Neuronal stem cell (in vitro differentiated cells): ENCODE data around the gene CHADL.

Experiments used
- DNase-seq: peaks from one replicate; pipeline ENCODE4 v3.0.0-alpha.2; 2013; ENCODE audit warnings: low spot score
- H2AFZ ChIP-seq: one replicate; pipeline ENCODE4 v1.6.1; 2013; ENCODE audit warnings: mild to moderate bottlenecking, low read length, inconsistent platforms
- H2AK5ac ChIP-seq: 2 replicates; pipeline ENCODE4 v1.6.1; 2013; ENCODE audit warnings: low read depth, mild to moderate bottlenecking, inconsistent platforms, low read length, moderate library complexity, mixed read lengths
- H2BK120ac ChIP-seq: 2 replicates; pipeline ENCODE4 v1.6.1; 2013; ENCODE audit warnings: low read depth, mild to moderate bottlenecking, inconsistent platforms, low read length, moderate library complexity, mixed read lengths
- H2BK12ac ChIP-seq: one replicate; pipeline ENCODE4 v1.6.1; 2013; ENCODE audit warnings: low read length, inconsistent platforms
- H2BK15ac ChIP-seq: 2 replicates; pipeline ENCODE4 v1.6.1; 2013; ENCODE audit warnings: mild to moderate bottlenecking, low read length, inconsistent platforms, mixed read lengths
- H2BK5ac ChIP-seq: one replicate; pipeline ENCODE4 v1.6.1; 2013; ENCODE audit warnings: inconsistent platforms, mild to moderate bottlenecking, low read length, moderate library complexity
- H3K14ac ChIP-seq: one replicate; pipeline ENCODE4 v1.6.1; 2013; ENCODE audit warnings: low read length, inconsistent platforms
- H3K18ac ChIP-seq: 2 replicates; pipeline ENCODE4 v1.6.1; 2013; ENCODE audit warnings: low read length, inconsistent platforms
- H3K23ac ChIP-seq: 2 replicates; pipeline ENCODE4 v1.6.1; 2013; ENCODE audit warnings: low read depth, mild to moderate bottlenecking, mixed read lengths, low read length, inconsistent platforms; ENCODE audit not compliant: poor library complexity
- H3K27ac ChIP-seq: replicated peaks from 3 replicates; pipeline ENCODE4 v1.5.1; 2013; ENCODE audit warnings: low read length, inconsistent platforms
- H3K27me3 ChIP-seq, 3 experiments: 2 replicates each; pipeline ENCODE4 v1.6.1; 2013; ENCODE audit warnings: low read length in 3 of 3, mild to moderate bottlenecking in 2 of 3, inconsistent platforms in 1 of 3, low read depth in 1 of 3, mixed read lengths in 1 of 3, moderate library complexity in 1 of 3; ENCODE audit not compliant: control insufficient read depth in 3 of 3, insufficient read depth in 3 of 3
- H3K36me3 ChIP-seq, 2 donors: replicated peaks in 1 of 2; 2 replicates each; pipeline ENCODE4 v1.6.1; 2013; ENCODE audit warnings: low read length in 2 of 2; ENCODE audit not compliant: control insufficient read depth in 2 of 2, insufficient read depth in 2 of 2
- H3K4ac ChIP-seq: 2 replicates; pipeline ENCODE4 v1.6.1; 2013; ENCODE audit warnings: inconsistent platforms, mild to moderate bottlenecking, low read length, moderate library complexity
- H3K4me1 ChIP-seq, 2 donors: 1 replicate in 1 of 2; 2 replicates in 1 of 2; pipeline ENCODE4 v1.6.1; 2013; ENCODE audit warnings: low read length in 2 of 2, low read depth in 1 of 2; ENCODE audit not compliant: control insufficient read depth in 2 of 2, insufficient read depth in 1 of 2
- H3K4me2 ChIP-seq: one replicate; pipeline ENCODE4 v1.6.1; 2013; ENCODE audit warnings: mild to moderate bottlenecking, low read length, inconsistent platforms; ENCODE audit not compliant: insufficient read depth, poor library complexity, severe bottlenecking
- H3K4me3 ChIP-seq, 2 donors: 2 replicates each; pipeline ENCODE4 v1.5.1; 2013; ENCODE audit warnings: low read length in 2 of 2, mild to moderate bottlenecking in 2 of 2, inconsistent platforms in 1 of 2, moderate library complexity in 1 of 2
- H3K79me1 ChIP-seq: one replicate; pipeline ENCODE4 v1.6.1; 2013; ENCODE audit warnings: low read depth, mild to moderate bottlenecking, inconsistent platforms, low read length, moderate library complexity
- H3K9ac ChIP-seq: one replicate; pipeline ENCODE4 v1.6.1; 2013; ENCODE audit warnings: mild to moderate bottlenecking, low read depth, low read length, inconsistent platforms; ENCODE audit not compliant: poor library complexity
- H3K9me3 ChIP-seq, 2 donors: replicated peaks in 1 of 2; 2 replicates each; pipeline versions ENCODE3 to v1.6.1; 2013; ENCODE audit warnings: low read length in 2 of 2, mild to moderate bottlenecking in 2 of 2, inconsistent platforms in 1 of 2, low read depth in 1 of 2, mixed read lengths in 1 of 2, moderate library complexity in 1 of 2; ENCODE audit not compliant: control insufficient read depth in 2 of 2, insufficient read depth in 1 of 2
- H4K8ac ChIP-seq: one replicate; pipeline ENCODE4 v1.6.1; 2013; ENCODE audit warnings: low read depth, mild to moderate bottlenecking, inconsistent platforms, low read length, moderate library complexity
- H4K91ac ChIP-seq: one replicate; pipeline ENCODE4 v1.6.1; 2013; ENCODE audit warnings: low read length, low read depth, mild to moderate bottlenecking, inconsistent platforms; ENCODE audit not compliant: poor library complexity
- WGBS, 2 donors: extraction: QIAGEN DNeasy Blood & Tissue Kit; methylation state at CpG; one replicate each; pipeline ENCODE4 v1.1.7; 2013; ENCODE audit warnings: missing lambda C conversion rate in 2 of 2, mixed read lengths in 1 of 2; ENCODE audit not compliant: insufficient read length in 2 of 2, insufficient replicate concordance in 1 of 2; ENCODE audit errors: extremely low coverage in 2 of 2; 5-methylcytosine and 5-hydroxymethylcytosine counted together

Gene CHADL

GRCh38 chr22:41203118-41203517 is 37.6 kb downstream of the CHADL start:
- Histone ChIP-seq H3K4me2 (no peak overlapping the region), H3K4ac (no peak overlapping the region), H3K4me1 (peaks cover 3 to 6% of the 10 kb centered on the region in 2 donors), H3K9me3 (no peaks in the 10 kb centered on the region), H4K8ac (no peak overlapping the region), H2BK15ac (no peak overlapping the region), H3K9ac (no peak overlapping the region), H2BK12ac (no peak overlapping the region), H3K27me3 (peaks cover 0 to 16% (median 6%) of the 10 kb centered on the region in 3 experiments), H2AFZ (no peak overlapping the region), H3K27ac (no peak overlapping the region), H2AK5ac (no peak overlapping the region), H3K79me1 (peaks cover 7% of the 10 kb centered on the region), H2BK5ac (no peak overlapping the region), H3K14ac (no peak overlapping the region), H3K36me3 (peaks cover 2 to 4% of the 10 kb centered on the region in 2 donors), H3K23ac (no peak overlapping the region), H4K91ac (no peak overlapping the region), H3K4me3 (no peak overlapping the region), H3K18ac (no peak overlapping the region), H2BK120ac (no peak overlapping the region)
- no peak for DNase-seq
- no CpG with 5 or more reads among the region's 2 CpGs for WGBS, 2 donors

GRCh38 chr22:41201141-41201540 is 39.6 kb downstream of the CHADL start:
- no peak overlapping the region for H2AK5ac ChIP-seq
- peaks cover 0 to under 1% of the 10 kb centered on the region in 2 donors for H3K36me3 ChIP-seq
- H2BK12ac ChIP-seq: no peak overlapping the region
- no CpG with 5 or more reads among the region's 10 CpGs for WGBS, 2 donors
- no peak overlapping the region for H2BK5ac ChIP-seq
- H3K4ac ChIP-seq: no peak overlapping the region
- H3K27ac ChIP-seq: no peak overlapping the region
- H2BK15ac ChIP-seq: no peak overlapping the region
- no peak overlapping the region for H3K18ac ChIP-seq
- peaks cover 4 to 25% (median 6%) of the 10 kb centered on the region in 3 experiments for H3K27me3 ChIP-seq
- no peak overlapping the region for H2AFZ ChIP-seq
- no peaks in the 10 kb centered on the region for H3K9me3 ChIP-seq
- no peak overlapping the region for H4K8ac ChIP-seq
- no peak overlapping the region for H3K4me3 ChIP-seq
- no peak overlapping the region for H3K14ac ChIP-seq
- no peak overlapping the region for H3K23ac ChIP-seq
- H3K4me1 ChIP-seq: peaks cover 7% of the 10 kb centered on the region in 2 donors
- peaks cover 5% of the 10 kb centered on the region for H3K79me1 ChIP-seq
- no peak for DNase-seq
- H3K4me2 ChIP-seq: no peak overlapping the region
- no peak overlapping the region for H3K9ac ChIP-seq
- no peak overlapping the region for H4K91ac ChIP-seq
- no peak overlapping the region for H2BK120ac ChIP-seq

- Histone ChIP-seq H2AK5ac (no peak overlapping the region), H3K4me1 (peaks cover 2 to 4% of the 10 kb centered on the region in 2 donors), H2BK12ac (no peak overlapping the region), H2BK5ac (no peak overlapping the region), H2AFZ (peak overlapping the region; percentile 100), H3K23ac (no peak overlapping the region), H3K18ac (no peak overlapping the region), H3K9ac (no peak overlapping the region), H4K8ac (no peak overlapping the region), H3K27ac (no peak overlapping the region), H3K79me1 (no peaks in the 10 kb centered on the region), H3K36me3 (no peaks in the 10 kb centered on the region), H2BK15ac (no peak overlapping the region), H3K27me3 (peaks cover 4 to 25% (median 6%) of the 10 kb centered on the region in 3 experiments), H2BK120ac (no peak overlapping the region), H3K4me3 (peak overlapping the region in 1 of 2 donors; percentile 72), H4K91ac (no peak overlapping the region), H3K4ac (no peak overlapping the region), H3K14ac (no peak overlapping the region), H3K4me2 (peak overlapping the region; percentile 98), H3K9me3 (no peaks in the 10 kb centered on the region)
- 100% methylated on average over 1 of the region's 9 CpGs; no CpG with 5 or more reads in 1 of the 2 donors for WGBS, 2 donors
- DNase-seq: no peak
These were observed 42.6 kb downstream of the CHADL start for GRCh38 chr22:41198027-41198580.

GRCh38 chr22:41197038-41197972 is 43.4 kb downstream of the CHADL start:
- Histone ChIP-seq H2AFZ (peak overlapping the region; percentile 100), H3K23ac (peak overlapping the region; percentile 91), H3K9ac (peak overlapping the region; percentile 86), H4K8ac (no peak overlapping the region), H2AK5ac (no peak overlapping the region), H2BK12ac (no peak overlapping the region), H3K4me2 (peak overlapping the region; percentile 98), H2BK5ac (no peak overlapping the region), H4K91ac (no peak overlapping the region), H3K27ac (no peak overlapping the region), H3K4ac (no peak overlapping the region), H2BK120ac (no peak overlapping the region), H3K79me1 (no peaks in the 10 kb centered on the region), H3K4me3 (peak overlapping the region; percentile 72 to 90), H2BK15ac (no peak overlapping the region), H3K4me1 (peaks cover 2 to 4% of the 10 kb centered on the region in 2 donors), H3K9me3 (no peaks in the 10 kb centered on the region), H3K36me3 (no peaks in the 10 kb centered on the region), H3K18ac (peak overlapping the region; percentile 95), H3K14ac (peak overlapping the region; percentile 85), H3K27me3 (peaks cover 4 to 25% (median 6%) of the 10 kb centered on the region in 3 experiments)
- DNase-seq: peak; percentile 77
- no CpG with 5 or more reads among the region's 91 CpGs for WGBS, 2 donors
